Measurements from ENCODE around the gene PPIE.

The PPIE gene

GRCh38 chr1:39745016-39745670, 6.5 kb downstream of the PPIE start:
- TF ChIP-seq CTCF (conservative IDR thresholded peaks at IDR 0.05; ENCODE audit: low read depth, low read length): no peak
- H2AFZ ChIP-seq (ENCODE audit: low read depth): no peak overlapping the region
- H3K4me2 ChIP-seq: no peak overlapping the region
- no peaks in the 10 kb centered on the region for H3K27me3 ChIP-seq (ENCODE audit: insufficient read depth, low read depth)
- no peak overlapping the region for H3K9ac ChIP-seq
- H3K4me3 ChIP-seq (IDR thresholded peaks at IDR 0.05; ENCODE audit: insufficient read depth, low read depth, low read length): no peak overlapping the region
- no peaks in the 10 kb centered on the region for H4K20me1 ChIP-seq (ENCODE audit: insufficient read depth)
- H3K27ac ChIP-seq: no peak overlapping the region
- H3K36me3 ChIP-seq (ENCODE audit: insufficient read depth): peaks cover 8% of the 10 kb centered on the region; the same call in 1 of the 2 replicates
- peaks cover 30% of the 10 kb centered on the region for H3K4me1 ChIP-seq (ENCODE audit: low read depth, poor library complexity, severe bottlenecking)
- H3K79me2 ChIP-seq (ENCODE audit: insufficient read depth, low read depth): peaks cover 2% of the 10 kb centered on the region; the same call in 1 of the 2 replicates

- no peak overlapping the region for H2AFZ ChIP-seq (ENCODE audit: low read depth)
- H3K4me1 ChIP-seq (ENCODE audit: low read depth, poor library complexity, severe bottlenecking): no peaks in the 10 kb centered on the region
- H3K27me3 ChIP-seq (ENCODE audit: insufficient read depth, low read depth): no peaks in the 10 kb centered on the region
- no peak overlapping the region for H3K27ac ChIP-seq
- H4K20me1 ChIP-seq (ENCODE audit: insufficient read depth): no peaks in the 10 kb centered on the region
- H3K4me2 ChIP-seq: no peak overlapping the region
- H3K36me3 ChIP-seq (ENCODE audit: insufficient read depth): peaks cover 5% of the 10 kb centered on the region; the same call in 1 of the 2 replicates
- H3K4me3 ChIP-seq (IDR thresholded peaks at IDR 0.05; ENCODE audit: insufficient read depth, low read depth, low read length): no peak overlapping the region
- no peak for TF ChIP-seq CTCF (conservative IDR thresholded peaks at IDR 0.05; ENCODE audit: low read depth, low read length)
- no peaks in the 10 kb centered on the region for H3K79me2 ChIP-seq (ENCODE audit: insufficient read depth, low read depth)
- no peak overlapping the region for H3K9ac ChIP-seq
Observed at GRCh38 chr1:39751595-39751994, 12.9 kb downstream of the PPIE start.

- Histone ChIP-seq H3K4me1 (ENCODE audit: low read depth, poor library complexity, severe bottlenecking) (no peaks in the 10 kb centered on the region), H3K9ac (no peak overlapping the region), H4K20me1 (ENCODE audit: insufficient read depth) (no peaks in the 10 kb centered on the region), H3K4me3 (IDR thresholded peaks at IDR 0.05; ENCODE audit: insufficient read depth, low read depth, low read length) (no peak overlapping the region), H3K79me2 (ENCODE audit: insufficient read depth, low read depth) (no peaks in the 10 kb centered on the region), H2AFZ (ENCODE audit: low read depth) (no peak overlapping the region), H3K36me3 (ENCODE audit: insufficient read depth) (peaks cover 4% of the 10 kb centered on the region; the same call in 1 of the 2 replicates), H3K27ac (no peak overlapping the region), H3K27me3 (ENCODE audit: insufficient read depth, low read depth) (no peaks in the 10 kb centered on the region), H3K4me2 (no peak overlapping the region)
- TF ChIP-seq CTCF (conservative IDR thresholded peaks at IDR 0.05; ENCODE audit: low read depth, low read length): no peak
Observed at GRCh38 chr1:39752703-39753102, 14.0 kb downstream of the PPIE start.

GRCh38 chr1:39753132-39754025, 14.7 kb downstream of the PPIE start:
- Histone ChIP-seq H2AFZ (ENCODE audit: low read depth) (no peak overlapping the region), H3K4me3 (IDR thresholded peaks at IDR 0.05; ENCODE audit: insufficient read depth, low read depth, low read length) (no peak overlapping the region), H3K36me3 (ENCODE audit: insufficient read depth) (peaks cover 4% of the 10 kb centered on the region; the same call in 1 of the 2 replicates), H3K9ac (no peak overlapping the region), H3K4me1 (ENCODE audit: low read depth, poor library complexity, severe bottlenecking) (no peaks in the 10 kb centered on the region), H3K79me2 (ENCODE audit: insufficient read depth, low read depth) (no peaks in the 10 kb centered on the region), H3K4me2 (no peak overlapping the region), H3K27ac (no peak overlapping the region), H3K27me3 (ENCODE audit: insufficient read depth, low read depth) (no peaks in the 10 kb centered on the region), H4K20me1 (ENCODE audit: insufficient read depth) (no peaks in the 10 kb centered on the region)
- TF ChIP-seq CTCF (conservative IDR thresholded peaks at IDR 0.05; ENCODE audit: low read depth, low read length): no peak

All from KMS-11 (cell line).